GM18519 (cell line): Measurements from ENCODE around the gene TOMM34.

Experiments
- ATAC-seq: cut with Tn5 transposase; IDR thresholded peaks from one replicate; pipeline ENCODE4 v1.9.1; 2021; ENCODE audit warnings: mild to moderate bottlenecking, moderate library complexity; ENCODE audit not compliant: unreplicated experiment, low FRiP score

The TOMM34 gene

GRCh38 chr20:44963325-44964215 lies 3.4 kb upstream of the TOMM34 start:
- no peak for ATAC-seq

DNA sequence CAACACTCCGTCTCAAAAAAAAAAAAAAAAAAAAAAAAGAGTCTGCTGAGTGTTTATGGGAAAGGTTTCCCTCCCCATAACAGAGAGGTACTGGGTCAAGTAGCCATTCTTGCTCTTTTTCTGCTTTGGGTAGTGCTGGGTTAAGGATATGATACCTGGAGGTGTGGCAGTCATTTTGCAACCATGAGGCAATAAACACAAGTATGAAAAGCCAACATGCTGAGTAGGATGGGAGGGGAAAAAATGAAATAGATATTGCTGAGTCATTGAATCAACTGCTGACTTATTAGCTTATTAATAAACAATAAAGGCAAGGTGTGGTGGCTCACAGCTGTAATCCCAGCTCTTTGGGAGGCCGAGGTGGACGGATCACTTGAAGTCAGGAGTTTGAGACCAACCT lies 2.3 kb upstream of the TOMM34 start:
- no peak for ATAC-seq

DNA sequence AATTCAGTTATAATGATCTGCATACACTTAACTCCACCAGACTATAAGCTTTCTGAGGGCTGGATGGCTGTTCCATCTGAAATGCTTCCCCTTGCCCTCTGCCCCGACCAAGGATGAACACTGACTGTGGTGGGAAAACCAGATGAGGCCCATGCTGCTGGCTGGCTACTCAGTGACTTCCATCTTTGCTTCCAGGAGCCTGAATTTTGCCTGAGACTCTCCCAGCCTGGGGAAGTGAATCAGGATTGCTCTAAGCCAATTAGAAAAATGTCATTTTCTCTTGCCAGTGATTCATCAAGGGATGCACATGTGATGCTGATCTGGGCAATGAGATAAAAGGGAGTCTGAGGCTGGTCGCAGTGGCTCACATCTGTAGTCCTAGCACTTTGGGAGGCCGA lies 1.7 kb upstream of the TOMM34 start:
- ATAC-seq, result no peak

DNA sequence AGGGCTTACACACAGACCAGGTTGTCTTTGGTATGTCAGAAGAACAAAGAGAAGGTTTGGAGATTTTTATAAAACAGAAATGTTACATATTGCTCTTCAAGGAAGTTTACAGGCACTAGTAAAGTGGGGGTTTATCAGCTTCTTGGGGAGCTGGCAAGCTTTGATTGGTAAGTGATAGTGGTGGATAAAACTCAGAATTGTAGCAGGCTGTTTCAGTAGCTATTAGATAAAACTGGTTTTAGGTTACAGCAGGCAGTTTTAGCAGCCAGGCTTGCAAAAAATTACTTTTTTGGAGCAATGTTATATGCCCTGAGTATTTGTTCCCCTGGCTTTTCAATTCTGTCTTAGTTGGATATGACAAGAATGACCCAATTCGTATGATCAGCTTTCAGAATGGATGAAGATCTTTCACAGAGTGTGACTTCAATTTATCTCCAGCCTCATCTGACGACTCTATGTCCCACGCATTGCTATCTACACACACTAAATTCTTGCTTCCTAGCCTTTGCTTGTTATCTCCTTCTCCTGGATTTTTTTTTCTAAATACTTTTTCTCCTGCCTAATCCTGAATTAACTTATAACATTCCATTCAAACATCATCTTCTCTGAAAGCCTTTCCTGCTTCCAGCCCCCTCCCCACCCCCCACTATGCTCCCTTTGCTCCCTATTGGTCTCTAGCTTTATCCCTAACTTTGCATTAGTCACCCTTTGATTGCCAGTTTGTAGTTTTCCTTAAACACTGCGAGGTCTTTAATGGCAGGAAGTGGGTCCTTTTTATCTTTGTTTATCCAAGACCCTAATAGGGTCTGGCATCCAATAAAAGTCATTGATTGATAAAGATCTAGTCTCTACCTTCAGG lies 1.0 kb upstream of the TOMM34 start:
- ATAC-seq, result no peak

- no peak for ATAC-seq
Observed at GRCh38 chr20:44959638-44960102, 527 bp downstream of the TOMM34 start.

DNA sequence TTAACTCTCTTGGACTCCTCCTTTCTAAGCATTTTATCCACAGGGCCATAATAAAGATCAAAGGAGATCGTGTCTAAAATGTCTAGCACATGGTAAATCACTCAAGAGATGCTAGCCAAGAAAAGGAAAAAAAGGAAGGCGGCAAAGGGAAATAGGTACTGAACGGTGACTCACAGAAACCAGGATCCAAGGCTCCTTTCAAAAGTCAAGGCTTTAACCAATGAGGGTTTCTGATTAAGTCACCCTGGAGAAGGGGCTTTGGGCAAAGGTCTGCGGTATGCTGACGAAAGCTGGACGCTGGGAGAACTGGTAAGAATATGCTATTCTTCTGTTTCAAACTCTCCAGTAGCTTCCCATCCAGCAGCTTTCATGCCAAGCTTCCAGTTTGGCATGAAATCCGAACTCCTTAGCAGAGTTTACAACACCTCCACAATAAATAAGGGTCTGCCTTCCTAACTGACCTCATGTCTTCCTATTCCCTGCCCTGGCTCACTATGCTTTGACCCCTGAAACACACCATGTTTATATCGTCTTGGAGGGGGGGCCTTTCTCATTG lies 1.0 kb downstream of the TOMM34 start:
- ATAC-seq, result no peak

DNA sequence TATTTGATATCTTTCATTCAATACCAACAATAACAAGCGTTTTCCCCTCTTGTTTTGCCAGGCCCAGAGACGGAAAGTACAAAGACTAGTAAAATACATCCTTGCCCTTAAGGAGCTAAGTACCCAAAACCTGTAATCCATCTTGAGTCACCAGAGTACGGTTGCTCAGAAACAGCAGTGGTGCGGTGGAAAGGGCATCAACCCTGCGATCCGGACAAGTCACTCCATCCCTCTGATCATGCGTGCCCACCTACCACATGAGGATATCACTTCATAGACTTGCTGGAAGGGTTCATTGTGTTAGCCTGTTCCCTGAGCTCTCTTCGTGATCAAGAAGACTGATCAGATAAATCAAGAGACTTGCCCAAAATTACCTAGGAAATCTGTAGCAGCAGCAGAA lies 1.9 kb downstream of the TOMM34 start:
- ATAC-seq, result no peak

DNA sequence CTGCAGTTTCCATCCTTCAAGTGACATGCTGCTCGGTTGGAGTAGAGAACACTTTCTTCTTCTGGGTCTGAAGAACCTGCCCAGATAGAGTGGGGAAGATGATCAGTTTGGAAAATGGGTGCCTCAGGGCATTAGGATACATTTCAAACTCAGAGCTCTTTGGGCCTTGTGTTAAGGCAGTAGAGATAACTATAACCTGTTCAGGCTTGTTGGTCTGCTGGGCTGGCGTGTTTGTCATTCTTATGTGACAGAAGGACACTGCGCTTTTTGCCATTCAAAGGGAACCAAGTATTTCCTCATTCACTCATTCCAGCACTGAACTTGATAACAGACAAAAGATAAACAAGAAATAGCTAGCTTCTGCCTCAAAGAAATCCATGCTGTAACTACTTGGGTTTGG lies 3.8 kb downstream of the TOMM34 start:
- ATAC-seq, result no peak

DNA sequence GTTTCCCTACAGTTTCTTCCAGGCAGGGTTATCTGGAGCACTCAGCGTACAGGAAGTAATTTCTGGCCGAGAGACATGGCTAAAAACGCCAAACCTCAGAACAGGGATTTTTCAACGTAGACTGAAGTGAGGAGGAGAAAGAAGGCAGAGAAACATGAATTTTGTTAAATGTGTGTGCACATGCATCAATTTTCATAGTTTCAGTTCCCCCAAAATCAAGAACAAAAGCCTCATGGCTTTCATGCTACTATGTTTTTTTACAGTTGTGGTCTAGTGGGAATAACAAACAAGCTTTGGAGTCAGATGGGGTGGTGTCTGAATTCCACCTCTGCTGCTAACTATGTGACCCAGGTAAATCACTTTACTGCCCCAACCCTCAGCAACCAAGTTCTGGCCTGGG lies 4.9 kb downstream of the TOMM34 start:
- ATAC-seq, result no peak

GRCh38 chr20:44954211-44954610 lies 6.0 kb downstream of the TOMM34 start:
- no peak for ATAC-seq

- ATAC-seq, result no peak
Observed at GRCh38 chr20:44952731-44953130, 7.5 kb downstream of the TOMM34 start.

DNA sequence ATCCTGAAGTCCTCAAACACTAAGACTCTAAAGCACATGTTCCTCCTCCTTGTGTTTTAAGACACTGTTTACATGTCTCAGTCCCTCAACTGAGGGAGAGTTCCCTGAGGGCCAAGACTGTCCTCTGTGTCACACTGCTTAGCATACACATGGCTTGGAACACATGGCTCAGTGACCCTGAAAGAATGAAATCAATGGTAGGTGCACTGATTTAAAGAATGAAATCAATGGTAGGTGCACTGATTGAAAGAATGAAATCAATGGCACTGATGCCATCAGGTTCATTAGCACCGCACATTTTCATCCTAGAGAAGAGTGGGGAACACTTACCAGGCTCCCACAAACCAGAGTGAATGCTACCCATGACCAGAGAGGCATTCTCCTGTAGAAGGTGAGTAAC lies 9.8 kb downstream of the TOMM34 start:
- no peak for ATAC-seq

- no peak for ATAC-seq
Observed at GRCh38 chr20:44948513-44948912, 11.7 kb downstream of the TOMM34 start.

DNA sequence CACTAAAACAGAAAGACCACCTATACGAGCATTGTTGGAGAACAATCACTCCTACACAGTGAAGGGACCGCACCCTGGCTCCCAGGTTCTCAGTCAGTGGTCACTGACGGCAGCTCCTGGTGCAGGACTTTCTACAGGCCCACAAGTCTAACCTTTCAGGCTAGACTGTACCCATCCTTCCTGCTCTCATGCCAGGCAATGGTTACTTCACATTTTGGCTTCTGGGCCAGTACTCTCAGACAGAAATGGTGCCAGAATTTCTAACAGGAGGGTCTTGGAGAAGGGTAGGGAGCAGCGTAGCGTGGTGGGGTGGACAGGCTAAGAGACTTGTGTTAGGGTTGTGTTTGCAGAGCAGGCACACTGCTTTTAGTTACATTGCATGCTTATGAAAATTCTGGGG lies 12.1 kb downstream of the TOMM34 start:
- ATAC-seq, result no peak

- ATAC-seq, result no peak
Observed at GRCh38 chr20:44946271-44946852, 13.8 kb downstream of the TOMM34 start.

- no peak for ATAC-seq
Observed at GRCh38 chr20:44945261-44945660, 14.9 kb downstream of the TOMM34 start.

GRCh38 chr20:44943828-44944227 lies 16.4 kb downstream of the TOMM34 start:
- no peak for ATAC-seq

DNA sequence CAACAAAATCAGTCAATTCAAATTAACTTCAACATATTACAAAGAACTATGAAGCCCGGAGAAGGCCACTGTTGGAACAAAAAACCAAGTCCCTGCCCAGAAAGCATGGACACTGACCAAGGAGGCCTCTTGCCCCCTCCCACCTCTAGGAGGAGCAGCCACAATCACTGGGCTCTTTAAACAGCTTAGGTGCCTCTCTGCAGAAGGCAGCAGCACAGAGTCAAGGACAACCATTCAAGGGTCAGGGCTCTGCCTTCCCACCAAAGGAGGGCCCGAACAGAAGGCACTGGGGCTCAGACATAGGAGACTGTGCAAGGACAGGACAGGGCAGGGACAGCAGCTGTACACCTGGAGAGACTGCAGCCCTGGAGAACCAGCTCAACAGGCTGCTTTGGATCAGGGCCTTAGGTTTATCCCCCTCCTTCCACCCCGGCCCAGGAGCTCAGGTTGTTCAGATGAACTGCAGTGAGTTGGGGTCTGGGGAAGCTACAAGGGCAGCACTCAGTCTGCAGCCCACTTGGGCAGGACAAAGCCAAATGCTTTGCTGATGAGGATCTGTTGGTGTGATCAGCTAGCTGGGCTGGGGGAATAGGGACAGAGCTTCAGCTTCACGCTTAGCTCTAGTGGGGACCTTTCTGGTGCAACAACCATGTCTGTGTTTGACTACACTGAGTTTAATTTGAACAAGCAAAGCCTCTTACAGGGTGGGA lies 17.8 kb downstream of the TOMM34 start:
- no peak for ATAC-seq

DNA sequence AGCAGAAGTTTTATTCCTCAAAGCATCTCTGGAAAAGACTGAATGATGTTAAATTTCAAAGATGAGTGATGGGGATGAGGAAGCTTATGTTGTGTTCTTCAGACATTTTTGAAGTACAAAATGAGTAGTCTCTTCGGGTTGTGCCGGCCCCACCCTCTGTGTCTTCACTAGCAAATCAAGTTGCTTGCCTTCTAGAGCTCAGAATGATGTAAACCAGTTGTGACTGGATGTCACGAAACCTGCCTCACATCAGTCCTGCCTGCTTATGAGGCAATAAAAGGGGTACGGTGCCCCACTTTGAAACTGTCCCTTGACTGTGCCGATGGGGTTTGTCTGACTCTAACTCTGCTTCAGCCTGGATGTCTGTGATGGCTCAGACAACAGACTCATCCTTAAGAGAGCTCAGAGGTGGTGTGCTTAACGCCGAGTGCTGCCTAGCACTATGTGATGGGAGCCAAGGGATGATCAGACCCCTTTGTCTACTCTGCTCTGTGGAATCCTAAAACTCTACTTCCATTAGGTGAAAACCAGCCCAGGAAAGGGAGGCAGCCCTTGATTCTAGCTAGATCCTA lies 19.0 kb downstream of the TOMM34 start:
- ATAC-seq, result no peak

DNA sequence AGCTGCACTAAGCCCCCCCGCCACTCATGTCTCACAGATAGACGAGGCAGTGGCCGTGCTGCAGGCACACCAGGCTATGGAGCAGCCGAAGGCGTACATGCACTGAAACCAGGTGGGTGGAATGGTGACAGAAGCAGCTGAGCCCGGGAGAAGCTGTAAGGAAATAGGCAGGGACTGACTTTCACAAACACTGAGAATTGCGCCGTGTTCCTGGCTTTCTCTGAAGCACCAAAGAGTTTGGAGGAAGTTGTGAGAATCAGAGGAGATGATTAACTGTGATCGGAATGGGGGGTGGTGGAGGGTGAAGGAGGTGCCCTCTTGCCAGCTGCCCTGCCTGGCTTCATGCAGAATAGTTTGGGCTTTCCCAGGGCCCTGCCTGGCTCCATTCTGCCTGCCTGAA lies 21.6 kb downstream of the TOMM34 start:
- ATAC-seq, result no peak
